Rectal smooth muscle tissue (tissue), 1 donor: Measurements from ENCODE around the gene MMD.

ENCODE experiments used
- H3K27ac ChIP-seq: one replicate; pipeline ENCODE4 v1.7.0; 2013; ENCODE audit warnings: low read depth, low read length, inconsistent platforms
- H3K27me3 ChIP-seq: one replicate; pipeline ENCODE4 v1.7.0; 2013; ENCODE audit warnings: low read length; ENCODE audit not compliant: control insufficient read depth, insufficient read depth
- H3K36me3 ChIP-seq: one replicate; pipeline ENCODE4 v1.7.0; 2013; ENCODE audit warnings: low read length; ENCODE audit not compliant: control insufficient read depth, insufficient read depth
- H3K4me1 ChIP-seq: one replicate; pipeline ENCODE4 v1.7.0; 2013; ENCODE audit warnings: low read length; ENCODE audit not compliant: control insufficient read depth, insufficient read depth
- H3K4me3 ChIP-seq: one replicate; pipeline ENCODE4 v1.7.0; 2013; ENCODE audit warnings: low read length
- H3K9ac ChIP-seq: one replicate; pipeline ENCODE4 v1.7.0; 2013; ENCODE audit warnings: low read length

Gene MMD

DNA sequence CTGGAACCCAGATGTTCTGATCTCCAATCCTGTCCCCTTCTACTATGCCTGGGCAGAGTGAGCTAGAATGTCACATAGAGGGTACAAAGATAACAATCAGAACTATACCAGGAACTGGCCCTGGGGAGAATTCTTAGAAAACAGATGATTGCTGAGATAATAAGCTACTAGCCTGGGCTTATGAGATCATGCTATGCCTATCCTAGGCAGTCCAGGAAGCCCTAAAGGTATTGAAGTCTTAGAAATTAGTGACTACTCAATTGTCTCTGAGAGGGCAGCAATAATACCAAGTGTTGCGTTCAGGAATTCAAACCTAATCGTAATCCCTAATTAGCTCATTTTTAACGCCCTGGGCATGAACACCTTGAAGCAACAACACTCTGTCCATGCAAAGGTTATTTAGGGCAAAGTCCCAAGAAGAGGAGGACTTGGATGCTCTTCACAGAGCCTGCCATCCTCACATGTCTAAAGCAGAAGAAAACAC is 77.1 kb downstream of the MMD start:
- Histone ChIP-seq H3K4me3 (no peak overlapping the region), H3K4me1 (no peaks in the 10 kb centered on the region), H3K27me3 (no peaks in the 10 kb centered on the region), H3K9ac (no peak overlapping the region), H3K36me3 (no peaks in the 10 kb centered on the region), H3K27ac (no peak overlapping the region)

GRCh38 chr17:55343900-55344513 is 77.6 kb downstream of the MMD start:
- H3K27ac ChIP-seq, result no peak overlapping the region
- H3K9ac ChIP-seq, result no peak overlapping the region
- no peak overlapping the region for H3K4me3 ChIP-seq
- no peaks in the 10 kb centered on the region for H3K36me3 ChIP-seq
- H3K4me1 ChIP-seq, result no peaks in the 10 kb centered on the region
- no peaks in the 10 kb centered on the region for H3K27me3 ChIP-seq

DNA sequence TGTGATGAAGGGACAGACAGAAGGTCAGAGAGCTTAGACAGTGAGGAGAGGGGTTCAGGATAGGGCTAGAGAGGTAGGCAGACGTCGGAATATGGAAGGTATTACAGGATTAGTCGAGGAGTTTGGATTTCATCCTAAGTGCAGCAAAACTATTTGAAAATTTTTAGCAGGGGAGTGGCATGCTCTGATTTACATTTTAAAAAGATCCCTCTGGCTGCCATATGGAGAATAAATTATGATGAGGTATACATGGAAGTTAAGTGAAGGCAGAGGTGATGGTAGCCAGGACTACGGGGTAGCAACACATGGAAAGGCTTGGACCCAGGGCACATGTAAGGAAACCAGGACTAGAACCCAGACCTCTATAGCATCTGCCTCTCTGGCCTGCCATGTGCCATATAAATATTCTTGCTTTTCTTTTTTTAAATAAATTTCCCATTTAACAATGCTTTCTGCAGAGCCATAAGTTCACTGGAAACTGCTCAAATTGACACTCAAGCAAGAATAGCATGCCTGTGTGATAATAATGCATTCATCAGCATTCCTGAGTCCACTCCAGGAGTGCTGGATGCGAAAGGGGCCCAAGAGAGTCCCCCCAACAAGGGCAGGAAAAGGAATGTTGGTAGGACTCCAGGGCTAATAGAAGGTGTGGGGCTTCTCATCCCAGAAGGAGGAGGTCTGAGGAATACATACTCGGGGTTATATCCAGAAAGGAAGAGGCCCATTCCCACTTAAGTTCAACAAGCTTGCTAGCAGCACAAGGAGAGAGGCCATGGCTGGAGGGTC is 78.6 kb downstream of the MMD start:
- no peaks in the 10 kb centered on the region for H3K36me3 ChIP-seq
- no peak overlapping the region for H3K27ac ChIP-seq
- no peaks in the 10 kb centered on the region for H3K4me1 ChIP-seq
- H3K9ac ChIP-seq, result no peak overlapping the region
- H3K27me3 ChIP-seq, result no peaks in the 10 kb centered on the region
- no peak overlapping the region for H3K4me3 ChIP-seq
